PFSK-1 (cell line): ENCODE results near the gene FOXR1.
A peak's percentile ranks its signal among the peaks of the same experiment; 100 is the strongest.

ENCODE experiments used
- FOXP2 ChIP-seq: optimal IDR thresholded peaks from 2 replicates; pipeline ENCODE3; 2011; ENCODE audit warnings: borderline replicate concordance, control low read depth, inconsistent platforms; ENCODE audit not compliant: insufficient read depth; ENCODE audit errors: extremely low read length, extremely low read depth
- POLR2AphosphoS5 ChIP-seq: IDR thresholded peaks from 2 replicates; pipeline ENCODE4 v1.6.1; 2012; ENCODE audit warnings: low read depth, mild to moderate bottlenecking, control low read depth, low read length, moderate library complexity
- REST ChIP-seq, 2 experiments: IDR thresholded peaks; 2 replicates each; pipeline versions ENCODE4 v1.6.1 to v1.8.0; 2011 to 2012; ENCODE audit warnings: low read depth in 2 of 2, low read length in 2 of 2, control low read depth in 1 of 2, inconsistent platforms in 1 of 2, mild to moderate bottlenecking in 1 of 2, moderate library complexity in 1 of 2; ENCODE audit not compliant: insufficient read depth in 1 of 2
- SIN3A ChIP-seq: IDR thresholded peaks from 2 replicates; pipeline ENCODE4 v1.6.1; 2012; ENCODE audit warnings: mild to moderate bottlenecking, low read length, moderate library complexity, borderline replicate concordance; ENCODE audit not compliant: insufficient read depth
- TAF1 ChIP-seq: IDR thresholded peaks from 2 replicates; pipeline ENCODE4 v1.6.1; 2012; ENCODE audit warnings: low read length, control low read depth, borderline replicate concordance; ENCODE audit not compliant: insufficient read depth

Gene FOXR1

GRCh38 chr11:118975771-118976709 is 4.5 kb downstream of the FOXR1 start:
- no peak for TF ChIP-seq REST (IDR thresholded peaks at IDR 0.05; ENCODE audit: insufficient read depth in 1 of 2, low read depth in 2 of 2, low read length in 2 of 2)

GRCh38 chr11:118979434-118979833 is 7.9 kb downstream of the FOXR1 start:
- TF ChIP-seq SIN3A = no peak
- TF ChIP-seq POLR2AphosphoS5 = no peak
- TF ChIP-seq FOXP2 = no peak
- no peak for TF ChIP-seq TAF1
- TF ChIP-seq REST (IDR thresholded peaks at IDR 0.05; ENCODE audit: insufficient read depth in 1 of 2, low read depth in 2 of 2, low read length in 2 of 2) = no peak

GRCh38 chr11:118980191-118980881 is 8.8 kb downstream of the FOXR1 start:
- TF ChIP-seq FOXP2 (no peak), POLR2AphosphoS5 (peak; percentile 53; the same call in 1 of the 2 replicates), TAF1 (0 out of 2 replicates have a peak, but pooled peaks have one; percentile 26), REST (IDR thresholded peaks at IDR 0.05; ENCODE audit: insufficient read depth in 1 of 2, low read depth in 2 of 2, low read length in 2 of 2) (0 out of 4 replicates have a peak, but pooled peaks of 1 of the 2 experiments have one; percentile 26)

GRCh38 chr11:118984825-118985224 is 13.3 kb downstream of the FOXR1 start:
- TF ChIP-seq FOXP2 = no peak
- TF ChIP-seq SIN3A = no peak
- TF ChIP-seq REST (IDR thresholded peaks at IDR 0.05; ENCODE audit: insufficient read depth in 1 of 2, low read depth in 2 of 2, low read length in 2 of 2) = no peak
- TF ChIP-seq POLR2AphosphoS5 = no peak
- TF ChIP-seq TAF1 = no peak
